Fibroblast of skin of left biceps (primary cell): ENCODE data around the gene STAB2.

Source experiments
- DNase-seq, 2 experiments: peaks; one replicate each; pipeline ENCODE4 v3.0.0-alpha.2; 2013; ENCODE audit warnings: low read depth in 2 of 2

The STAB2 gene

DNA sequence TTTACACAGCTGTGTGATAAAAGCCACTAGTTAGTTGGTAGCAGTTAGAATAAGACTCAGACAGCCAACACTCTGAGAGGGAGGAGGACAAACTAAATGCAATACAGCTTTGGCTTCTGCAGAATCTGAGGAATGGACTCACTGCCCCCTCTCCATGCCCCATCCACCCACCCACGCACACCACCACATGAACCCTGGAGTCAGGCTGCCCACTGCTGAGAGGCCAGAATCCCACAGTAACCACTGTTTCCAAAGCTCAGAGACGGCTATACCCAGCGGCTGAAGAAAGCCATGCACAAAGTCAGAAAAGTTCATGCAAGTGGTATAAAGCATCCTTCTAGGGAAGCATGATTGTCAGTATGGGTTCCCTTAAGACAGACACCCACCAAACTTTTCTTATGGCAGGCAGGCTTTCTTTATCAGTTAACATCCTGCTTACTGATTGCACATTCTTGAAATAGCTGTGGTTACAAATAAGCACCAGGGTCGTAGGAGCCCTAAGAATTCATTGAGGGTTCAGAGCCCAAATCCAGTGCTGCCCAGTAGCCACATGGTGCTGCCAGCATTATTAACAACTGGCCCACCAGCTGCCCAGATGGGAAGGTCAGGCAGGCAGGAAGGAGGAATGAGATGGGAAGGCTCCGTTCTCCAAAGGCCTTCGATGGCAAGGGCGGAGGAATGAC lies 192.5 kb downstream of the STAB2 start:
- no peak for DNase-seq

GRCh38 chr12:103780093-103780440 lies 193.0 kb downstream of the STAB2 start:
- DNase-seq = no peak

DNA sequence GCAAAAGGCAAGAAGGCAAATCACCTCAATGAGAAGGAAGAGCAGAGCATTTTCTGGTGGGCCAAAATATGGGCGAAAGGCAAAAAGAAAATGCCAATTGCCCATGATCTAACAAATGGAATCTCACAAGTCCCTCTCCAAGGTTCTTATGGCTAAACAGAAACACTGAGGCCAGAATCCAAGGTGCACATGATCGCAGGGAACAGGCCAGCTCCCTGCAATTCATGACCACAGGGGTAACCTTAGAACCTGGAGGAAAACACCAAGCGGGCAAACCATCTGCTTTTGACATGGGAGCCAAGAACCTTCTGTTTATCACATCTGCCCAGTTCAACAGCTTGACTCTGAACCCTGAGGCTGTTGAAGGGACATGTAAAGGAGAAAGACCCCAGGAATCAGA lies 193.9 kb downstream of the STAB2 start:
- no peak for DNase-seq

GRCh38 chr12:103782399-103782798 lies 195.3 kb downstream of the STAB2 start:
- no peak for DNase-seq

DNA sequence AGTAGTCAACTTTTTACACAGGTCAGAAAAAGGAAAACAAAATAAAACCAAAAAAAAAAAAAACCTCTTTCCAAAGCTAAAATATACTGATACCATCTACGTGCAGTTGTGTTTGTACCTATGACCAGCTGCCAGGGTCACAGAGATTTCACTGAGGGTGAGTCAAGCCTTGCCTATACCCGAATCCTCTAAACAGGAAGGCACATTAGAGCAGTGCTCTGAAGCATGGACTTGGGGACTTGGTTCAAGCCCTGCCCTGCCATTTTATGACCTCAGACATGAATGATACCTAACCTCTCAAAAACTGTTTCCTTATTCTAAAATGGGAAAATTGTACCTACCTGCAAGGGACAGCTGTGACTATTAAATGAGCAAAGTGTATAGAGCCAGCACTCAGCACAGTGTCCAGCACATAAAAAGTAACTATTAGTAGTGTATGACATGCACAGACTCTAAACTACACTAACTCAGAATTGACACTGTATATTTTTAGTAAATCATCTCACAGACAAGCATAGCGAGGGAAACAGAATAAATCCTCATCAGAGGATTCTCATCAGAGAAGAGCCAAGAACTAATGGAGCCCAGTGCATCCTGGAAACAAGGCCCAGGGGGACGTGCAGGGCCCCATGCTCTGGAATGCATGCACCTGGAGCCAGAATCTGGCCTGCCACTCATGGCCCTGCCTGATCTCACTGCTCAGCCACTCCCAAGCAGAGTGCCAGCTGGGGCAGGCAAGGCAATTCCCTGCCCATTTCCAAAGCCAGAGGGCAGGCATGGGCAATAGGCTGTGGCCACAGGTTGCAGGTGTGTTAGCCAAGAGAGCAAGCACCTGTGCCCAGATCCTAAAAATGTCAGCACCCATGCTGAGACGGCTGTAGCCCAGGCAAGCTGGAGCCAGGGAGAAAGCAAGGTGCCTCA lies 196.9 kb downstream of the STAB2 start:
- DNase-seq = no peak

DNA sequence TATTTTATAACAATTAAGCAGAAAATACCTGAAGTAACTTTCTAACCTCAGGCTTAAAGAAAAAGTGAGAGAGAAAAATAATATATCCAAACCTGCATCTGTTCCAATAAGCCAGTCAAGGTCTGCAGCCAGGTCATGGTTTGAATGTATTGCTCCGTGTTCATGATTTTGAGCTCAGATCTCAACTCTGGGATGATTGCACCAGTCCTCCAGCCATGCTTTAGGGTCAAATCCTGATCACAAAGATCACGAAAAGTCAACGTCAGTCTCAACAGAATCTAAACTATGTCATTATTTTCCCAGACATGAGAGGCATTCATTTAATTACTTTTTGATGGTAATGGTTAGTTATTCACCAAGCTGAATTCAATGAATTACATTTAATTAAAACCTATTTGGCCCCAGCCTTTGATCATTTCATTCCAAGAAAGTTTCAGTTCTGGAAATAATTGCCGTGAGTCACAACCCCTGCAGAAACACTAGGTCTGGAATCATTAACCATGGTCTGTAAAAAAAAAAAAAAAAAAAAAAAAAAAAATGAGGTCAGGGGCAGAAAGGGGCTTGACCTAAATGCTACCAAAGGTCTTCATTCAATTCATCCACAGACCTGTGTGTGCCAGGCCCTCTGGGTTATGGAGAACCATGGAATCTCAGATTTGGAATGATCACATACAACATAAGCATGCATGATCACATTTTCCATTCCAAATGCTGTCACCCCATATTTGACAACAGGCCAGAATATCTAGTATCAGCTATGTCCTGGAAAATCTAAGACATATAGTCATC lies 198.4 kb downstream of the STAB2 start:
- no peak for DNase-seq

- DNase-seq = no peak
Observed at GRCh38 chr12:103786201-103786600, 199.1 kb downstream of the STAB2 start.

- no peak for DNase-seq
Observed at GRCh38 chr12:103791350-103791920, 204.4 kb downstream of the STAB2 start.

GRCh38 chr12:103793046-103793445 lies 206.0 kb downstream of the STAB2 start:
- DNase-seq = no peak

DNA sequence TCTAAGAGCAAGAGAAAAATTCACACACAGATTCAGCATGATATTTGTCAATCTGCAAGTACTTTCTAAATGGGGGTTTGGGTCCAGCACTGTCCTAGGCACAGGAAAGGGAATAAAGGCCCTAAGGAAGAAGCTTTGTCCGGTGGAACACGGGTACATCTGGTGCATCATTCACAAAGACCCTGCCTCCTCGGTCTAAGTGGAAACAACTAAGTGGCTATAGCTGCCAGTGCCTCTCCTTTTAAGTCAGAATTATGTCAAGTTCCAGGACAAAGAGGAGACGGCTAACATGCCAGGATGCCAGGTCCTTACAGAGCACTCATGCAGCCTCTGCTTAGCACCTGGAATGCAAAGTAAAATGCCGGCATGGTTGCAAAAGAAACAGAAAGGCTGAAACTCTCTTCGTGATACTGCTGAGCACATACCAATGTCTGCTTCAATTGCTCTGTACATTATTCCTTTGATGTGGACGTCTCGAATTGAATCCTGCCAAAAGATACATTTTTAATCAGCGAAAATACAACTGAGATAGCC lies 206.5 kb downstream of the STAB2 start:
- DNase-seq = no peak

- no peak for DNase-seq
Observed at GRCh38 chr12:103794309-103795213, 207.5 kb downstream of the STAB2 start.

DNA sequence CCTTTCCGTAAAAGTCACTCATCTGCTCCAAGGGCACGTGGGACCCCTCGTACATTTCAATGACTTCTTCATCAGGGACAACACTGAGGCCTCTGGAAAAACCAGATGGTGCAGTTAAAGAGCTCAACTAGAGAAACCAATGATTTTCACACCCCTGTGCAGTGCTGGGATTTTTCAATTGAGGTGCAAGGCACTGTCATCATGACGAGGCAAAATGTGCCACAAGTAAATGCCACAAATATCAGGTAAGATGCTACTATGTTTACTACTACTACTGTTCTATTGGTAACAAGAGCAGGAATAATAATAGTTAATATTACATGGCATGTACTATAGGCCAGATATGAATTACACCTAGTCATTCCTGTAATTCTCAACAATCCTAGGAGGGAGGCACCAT lies 211.5 kb downstream of the STAB2 start:
- DNase-seq = no peak

GRCh38 chr12:103799504-103799856 lies 212.4 kb downstream of the STAB2 start:
- DNase-seq = no peak

DNA sequence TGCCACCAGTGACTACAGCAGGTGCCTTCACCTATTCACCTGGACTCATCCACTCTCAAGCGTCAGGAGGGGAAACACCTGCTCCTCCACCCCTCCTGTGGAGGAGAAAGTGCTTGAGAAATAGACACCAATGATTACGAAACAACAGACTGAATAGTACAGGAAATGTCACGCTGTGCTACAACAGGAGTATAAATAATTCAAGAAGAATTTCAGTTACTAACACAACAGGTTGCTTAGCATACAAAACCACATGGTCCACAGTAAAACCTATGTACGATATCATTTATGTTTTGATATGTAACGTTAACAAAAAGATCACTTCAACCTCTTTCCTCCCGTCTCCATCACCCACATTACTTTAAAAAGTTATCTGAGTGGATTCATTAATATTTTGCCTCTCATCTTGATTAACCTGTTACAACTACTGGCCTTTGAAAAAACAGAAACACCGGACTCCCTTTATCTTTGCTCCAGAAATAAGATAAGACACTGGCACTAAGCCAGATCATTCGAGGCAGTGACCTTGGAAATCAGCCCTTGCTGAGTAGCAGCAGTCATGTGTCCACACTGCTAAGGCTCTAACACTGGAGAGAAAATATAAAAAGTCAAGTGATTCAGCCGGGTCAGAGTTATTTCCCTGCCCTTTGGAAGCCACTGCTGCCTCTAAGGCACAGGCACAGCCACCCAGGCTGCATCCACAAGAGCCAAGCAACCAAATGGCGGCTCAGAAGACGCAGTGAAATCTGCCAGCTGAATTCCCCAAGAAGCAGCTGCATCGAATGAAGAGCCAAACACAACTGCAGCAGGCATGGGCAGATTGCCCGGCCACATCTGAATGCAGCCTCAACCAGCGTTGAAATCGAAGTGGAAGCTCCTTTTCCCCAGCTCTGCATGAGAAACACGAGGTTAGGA lies 213.0 kb downstream of the STAB2 start:
- no peak for DNase-seq

GRCh38 chr12:103801709-103802585 lies 214.9 kb downstream of the STAB2 start:
- no peak for DNase-seq

DNA sequence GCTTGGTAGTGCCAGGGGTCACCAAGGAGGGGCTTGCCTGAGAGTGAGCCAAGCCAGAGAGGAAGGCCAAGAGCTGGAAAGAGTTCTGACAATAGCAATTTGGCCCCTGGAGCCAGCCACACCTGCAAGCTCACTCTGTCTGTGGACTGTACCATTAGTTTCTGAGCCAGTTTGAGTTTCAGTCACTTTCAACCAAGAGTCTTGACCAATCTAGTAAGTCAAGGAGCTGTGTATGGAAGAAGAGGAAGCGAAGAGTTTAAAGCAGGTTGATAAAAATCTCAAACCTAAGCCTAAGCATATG lies 215.5 kb downstream of the STAB2 start:
- no peak for DNase-seq

- no peak for DNase-seq
Observed at GRCh38 chr12:103803847-103804246, 216.8 kb downstream of the STAB2 start.

- no peak for DNase-seq
Observed at GRCh38 chr12:103805655-103806360, 218.7 kb downstream of the STAB2 start.
